H1 (cell line): ENCODE measurements around the gene UBXN11. TPM values are rescaled to one million over a fixed set of nuclear protein-coding genes. Genes with fewer than 3 reads are reported as not detected.

ENCODE experiments used
- CTCF ChIA-PET: fragments of 300-600 bp; sonication (Branson Sonifier 250); formaldehyde crosslinking; loops from one replicate; lab custom pipeline; 2021; ENCODE audit not compliant: partially characterized antibody; lab: Charles Lee
- POLR2A ChIA-PET: fragments of 300-600 bp; sonication (Branson Sonifier 250); formaldehyde crosslinking; loops from one replicate; lab custom pipeline; 2021; ENCODE audit warnings: inconsistent platforms; ENCODE audit not compliant: partially characterized antibody; lab: Charles Lee
- DNase-seq, 2 experiments: peaks; one replicate each; pipeline versions ENCODE4 v3.0.0 to v3.0.0-alpha.2; 2010 to 2022; ENCODE audit warnings: low spot score in 2 of 2, low read depth in 1 of 2, mixed read lengths in 1 of 2
- FAIRE-seq: peaks from 2 replicates; lab custom pipeline; 2011; peaks lifted over from hg19 to GRCh38; lab: Jason Lieb, UNC
- H2AFZ ChIP-seq: 2 replicates; pipeline ENCODE4 v1.8.1; 2012; ENCODE audit warnings: low read length, inconsistent platforms
- H2AK5ac ChIP-seq: 2 replicates; pipeline ENCODE4 v1.6.1; 2013; ENCODE audit warnings: low read depth, low read length
- H2BK120ac ChIP-seq: replicated peaks from 2 replicates; pipeline ENCODE3; 2013; ENCODE audit warnings: low read depth, low read length, inconsistent platforms
- H2BK12ac ChIP-seq: 2 replicates; pipeline ENCODE4 v1.6.1; 2013; ENCODE audit warnings: low read depth, low read length
- H2BK15ac ChIP-seq: 2 replicates; pipeline ENCODE4 v1.6.1; 2013; ENCODE audit warnings: low read length
- H2BK20ac ChIP-seq: 2 replicates; pipeline ENCODE4 v1.6.1; 2013; ENCODE audit warnings: low read length
- H2BK5ac ChIP-seq: 2 replicates; pipeline ENCODE4 v1.6.1; 2013; ENCODE audit warnings: low read depth, low read length
- H3K14ac ChIP-seq: 2 replicates; pipeline ENCODE4 v1.6.1; 2013; ENCODE audit warnings: inconsistent platforms; ENCODE audit not compliant: insufficient read length
- H3K18ac ChIP-seq: 2 replicates; pipeline ENCODE4 v1.6.1; 2013; ENCODE audit warnings: low read length; ENCODE audit errors: extremely low read depth
- H3K23ac ChIP-seq: 2 replicates; pipeline ENCODE4 v1.6.1; 2013; ENCODE audit warnings: inconsistent platforms; ENCODE audit not compliant: insufficient read length
- H3K23me2 ChIP-seq: 2 replicates; pipeline ENCODE4 v1.6.1; 2013; ENCODE audit warnings: low read depth, low read length
- H3K27ac ChIP-seq: 2 replicates; pipeline ENCODE4 v1.6.1; 2011; ENCODE audit warnings: low read depth, low read length, inconsistent platforms
- H3K27me3 ChIP-seq, 4 experiments: replicated peaks in 1 of 4; 1 replicate in 1 of 4; 2 replicates in 3 of 4; pipeline versions ENCODE4 v1.6.1 to v1.8.1; 2011 to 2013; ENCODE audit warnings: low read length in 3 of 4, mild to moderate bottlenecking in 3 of 4, inconsistent platforms in 2 of 4, mixed read lengths in 2 of 4, moderate library complexity in 1 of 4; ENCODE audit not compliant: control insufficient read depth in 3 of 4, insufficient read depth in 3 of 4; ENCODE audit errors: extremely low read depth in 1 of 4
- H3K36me3 ChIP-seq, 4 experiments: 2 replicates each; pipeline versions ENCODE4 v1.6.1 to v1.8.1; 2011 to 2013; ENCODE audit warnings: mild to moderate bottlenecking in 4 of 4, low read length in 3 of 4, moderate library complexity in 2 of 4, control low read depth in 1 of 4, inconsistent platforms in 1 of 4; ENCODE audit not compliant: insufficient read depth in 4 of 4, control insufficient read depth in 2 of 4
- H3K4ac ChIP-seq: replicated peaks from 2 replicates; pipeline ENCODE3; 2013; ENCODE audit warnings: low read length, low read depth, mixed read lengths, inconsistent platforms; ENCODE audit not compliant: insufficient read length
- H3K4me1 ChIP-seq, 4 experiments: replicated peaks in 1 of 4; 1 replicate in 1 of 4; 2 replicates in 3 of 4; pipeline versions ENCODE4 v1.6.1 to v1.8.1; 2011 to 2013; ENCODE audit warnings: low read length in 3 of 4, inconsistent platforms in 2 of 4, mixed read lengths in 1 of 4; ENCODE audit not compliant: insufficient read depth in 4 of 4, control insufficient read depth in 3 of 4
- H3K4me2 ChIP-seq, 2 experiments: 2 replicates each; pipeline versions ENCODE4 v1.6.1 to v1.8.1; 2011 to 2013; ENCODE audit warnings: low read depth in 2 of 2, low read length in 2 of 2, control low read depth in 1 of 2, inconsistent platforms in 1 of 2, mild to moderate bottlenecking in 1 of 2; ENCODE audit not compliant: insufficient read depth in 1 of 2
- H3K4me3 ChIP-seq, 4 experiments: fragments of 200-600, 300-600 bp in 1 of 4; sonication (generic), shearing (Covaris generic), sonication (Bioruptor Twin) in 1 of 4; 2 replicates each; pipeline versions ENCODE4 v1.5.1 to v1.8.1; 2011 to 2016; ENCODE audit warnings: low read length in 4 of 4, low read depth in 3 of 4, control low read depth in 2 of 4, inconsistent platforms in 2 of 4, mild to moderate bottlenecking in 2 of 4, mixed read lengths in 1 of 4, moderate library complexity in 1 of 4; ENCODE audit not compliant: insufficient read depth in 2 of 4; ENCODE audit errors: extremely low read depth in 1 of 4
- H3K56ac ChIP-seq: replicated peaks from 2 replicates; pipeline ENCODE3; 2013; ENCODE audit warnings: low read depth, mild to moderate bottlenecking, mixed read lengths, low read length, inconsistent platforms; ENCODE audit not compliant: insufficient read length
- H3K79me1 ChIP-seq: 2 replicates; pipeline ENCODE4 v1.6.1; 2013; ENCODE audit warnings: low read depth, low read length, control low read depth
- H3K79me2 ChIP-seq, 2 experiments: 2 replicates each; pipeline versions ENCODE4 v1.6.1 to v1.8.1; 2012 to 2013; ENCODE audit warnings: low read length in 2 of 2, mild to moderate bottlenecking in 2 of 2, inconsistent platforms in 1 of 2; ENCODE audit not compliant: insufficient read depth in 2 of 2, control insufficient read depth in 1 of 2
- H3K9ac ChIP-seq, 4 experiments: replicated peaks in 1 of 4; 1 replicate in 1 of 4; 2 replicates in 3 of 4; pipeline versions ENCODE4 v1.6.1 to v1.8.1; 2011 to 2013; ENCODE audit warnings: low read depth in 3 of 4, low read length in 3 of 4, control low read depth in 2 of 4, mild to moderate bottlenecking in 2 of 4, moderate library complexity in 2 of 4, inconsistent platforms in 1 of 4; ENCODE audit errors: extremely low read depth in 1 of 4
- H3K9me3 ChIP-seq, 2 experiments: 2 replicates each; pipeline versions ENCODE4 v1.6.1 to v1.8.1; 2012 to 2013; ENCODE audit warnings: mild to moderate bottlenecking in 2 of 2, moderate library complexity in 2 of 2, control low read depth in 1 of 2, inconsistent platforms in 1 of 2, low read depth in 1 of 2, low read length in 1 of 2, mixed read lengths in 1 of 2; ENCODE audit not compliant: insufficient read depth in 2 of 2
- H4K20me1 ChIP-seq, 2 experiments: replicated peaks in 1 of 2; 2 replicates each; pipeline versions ENCODE3 to v1.8.1; 2011 to 2013; ENCODE audit warnings: inconsistent platforms in 2 of 2, low read length in 2 of 2, mild to moderate bottlenecking in 1 of 2; ENCODE audit not compliant: insufficient read depth in 2 of 2, control insufficient read depth in 1 of 2
- H4K5ac ChIP-seq: 2 replicates; pipeline ENCODE4 v1.6.1; 2013; ENCODE audit warnings: low read length, low read depth, mixed read lengths, inconsistent platforms; ENCODE audit not compliant: insufficient read length
- H4K8ac ChIP-seq: 2 replicates; pipeline ENCODE4 v1.8.0; 2013; ENCODE audit warnings: mild to moderate bottlenecking, moderate library complexity, low read length, inconsistent platforms; ENCODE audit not compliant: insufficient read depth; ENCODE audit errors: extremely low read depth
- H4K91ac ChIP-seq: replicated peaks from 2 replicates; pipeline ENCODE3; 2013; ENCODE audit warnings: low read length, mixed read lengths, inconsistent platforms; ENCODE audit not compliant: insufficient read length
- SRF ChIP-seq: IDR thresholded peaks from 2 replicates; pipeline ENCODE4 v1.6.1; 2011; ENCODE audit warnings: mild to moderate bottlenecking, low read depth, low read length, moderate library complexity
- WGBS, 2 experiments: shearing (Covaris generic) in 1 of 2; methylation state at CpG; one replicate each; pipeline versions ENCODE4 v1.1.6 to v1.1.7; 2013 to 2015; ENCODE audit warnings: low lambda C conversion rate in 2 of 2, mixed read lengths in 2 of 2, inconsistent platforms in 1 of 2, low coverage in 1 of 2, missing lambda C conversion rate in 1 of 2; ENCODE audit not compliant: insufficient replicate concordance in 2 of 2, insufficient coverage in 1 of 2, insufficient read length in 1 of 2; ENCODE audit errors: extremely low coverage in 1 of 2, missing lambda C conversion rate in 1 of 2; 5-methylcytosine and 5-hydroxymethylcytosine counted together
- polyA plus RNA-seq, 7 experiments: library from polyadenylated mRNA; depleted of rRNA in 3 of 7; stranded (reverse) in 5 of 7; unstranded in 2 of 7; fragments of >200 nt in 5 of 7; fragments of 200-250 nt in 2 of 7; gene quantifications; 1 replicate in 5 of 7; 2 replicates in 1 of 7; 4 replicates in 1 of 7; pipeline versions ENCODE4 v1.2.1 to v1.2.3, GENCODE V29; 2011 to 2013; ENCODE audit warnings: missing spikeins in 2 of 7, mixed read lengths in 2 of 7
- total RNA-seq: library from RNA; stranded (reverse); fragmentation: NEBNext Ultra II Directional; extraction: Animal tissue kit (Norgen Biotek cat#: 25700); gene quantifications from 2 replicates; pipeline ENCODE4 v1.2.1, GENCODE V29; 2021

The UBXN11 gene
- total and polyA plus RNA-seq, 2 of the 8 experiments (the other 6 are each of a cell fraction or from before 2014, with no cell fraction given) = 6.3 to 10.4 TPM

DNA sequence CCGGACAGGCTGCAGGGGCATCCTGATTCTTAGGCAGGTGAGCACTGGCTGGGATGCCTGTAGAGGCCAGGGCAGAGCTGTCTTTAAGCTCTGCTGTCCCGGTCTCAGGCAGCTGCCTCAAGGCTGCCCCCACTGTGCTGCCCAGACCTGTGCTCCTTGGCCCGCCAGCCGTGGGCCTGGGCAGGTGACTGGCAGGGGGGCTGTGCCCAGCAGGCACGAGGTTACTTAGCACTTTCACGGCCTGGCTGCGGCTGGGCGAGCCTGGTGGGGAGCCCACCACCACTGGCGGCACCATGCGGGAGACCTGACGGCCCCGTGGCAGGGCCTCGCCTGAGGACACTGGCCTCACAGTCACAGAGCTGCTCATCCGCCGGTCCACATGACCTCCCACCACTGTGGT, 39.3 kb upstream of the UBXN11 start:
- Histone ChIP-seq H3K56ac (no peak overlapping the region), H3K27ac (no peak overlapping the region), H3K36me3 (no peaks in the 10 kb centered on the region), H2AFZ (no peak overlapping the region), H2BK15ac (no peak overlapping the region), H3K27me3 (no peaks in the 10 kb centered on the region), H3K9me3 (no peaks in the 10 kb centered on the region), H2BK12ac (no peak overlapping the region), H2AK5ac (no peak overlapping the region), H4K8ac (no peak overlapping the region), H3K4me1 (peaks cover 2 to 8% (median 5%) of the 10 kb centered on the region in 4 experiments), H3K79me1 (no peaks in the 10 kb centered on the region), H3K18ac (no peak overlapping the region), H3K79me2 (no peaks in the 10 kb centered on the region), H2BK5ac (no peak overlapping the region; the same call in 1 of the 2 replicates), H3K14ac (no peak overlapping the region), H4K20me1 (no peaks in the 10 kb centered on the region), H3K4me3 (no peak overlapping the region), H2BK20ac (no peak overlapping the region), H4K91ac (peak overlapping the region; percentile 27), H3K23ac (no peak overlapping the region), H3K4me2 (no peak overlapping the region), H3K4ac (no peak overlapping the region), H3K23me2 (no peaks in the 10 kb centered on the region), H2BK120ac (no peak overlapping the region), H3K9ac (no peak overlapping the region), H4K5ac (no peak overlapping the region)
- ChIA-PET CTCF (interaction anchor here (0.6 to 6.6 kb wide), 10 partner anchors 9 to 551 kb away, joined by 3 to 52 read pairs (median 4); no protein-coding TSS in a partner anchor), POLR2A (interaction anchor here (0.9 to 6.3 kb wide), 4 partner anchors 9 to 67 kb away, joined by 3 to 44 read pairs (median 12); partner anchors contain the start of gene LIN28A)
- DNase-seq (no peak), FAIRE-seq (no peak)
- WGBS, 2 experiments = 92% methylated on average over 10 of the region's 15 CpGs; no CpG with 5 or more reads in 1 of the 2 experiments
- TF ChIP-seq SRF = no peak
